ENCODE data around the gene FAM3A.
"Not testable (repeated sequence)": the region's sequence is repeated elsewhere in the genome, so short reads cannot be mapped to it uniquely, and the experiment has no call there.

Gene FAM3A

DNA sequence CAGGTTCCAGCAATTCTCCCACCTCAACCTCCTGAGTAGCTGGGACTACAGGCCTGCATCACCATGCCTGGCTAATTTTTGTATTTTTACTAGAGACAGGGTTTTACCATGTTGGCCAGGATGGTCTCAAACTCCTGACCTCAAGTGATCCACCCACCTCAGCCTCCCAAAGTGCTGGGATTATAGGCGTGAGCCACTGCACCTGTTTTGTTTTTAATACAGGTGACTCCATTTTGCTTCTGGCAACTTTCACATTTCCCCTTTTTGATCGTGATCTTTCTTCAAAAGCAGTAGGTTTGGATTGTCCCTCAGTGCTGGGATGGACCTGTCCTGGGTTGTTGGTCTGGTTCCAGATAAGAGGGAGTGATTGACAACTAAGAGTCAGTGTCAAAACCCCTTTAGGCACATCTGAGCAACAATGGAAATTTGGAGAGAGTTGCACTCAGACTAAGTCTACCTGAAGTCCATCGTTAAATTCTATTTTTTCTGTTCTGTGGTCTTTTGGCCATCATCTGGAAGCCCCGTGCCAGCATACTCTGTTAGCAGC is 19.4 kb downstream of the FAM3A start:
- not testable (repeated sequence) for DNase-seq

DNA sequence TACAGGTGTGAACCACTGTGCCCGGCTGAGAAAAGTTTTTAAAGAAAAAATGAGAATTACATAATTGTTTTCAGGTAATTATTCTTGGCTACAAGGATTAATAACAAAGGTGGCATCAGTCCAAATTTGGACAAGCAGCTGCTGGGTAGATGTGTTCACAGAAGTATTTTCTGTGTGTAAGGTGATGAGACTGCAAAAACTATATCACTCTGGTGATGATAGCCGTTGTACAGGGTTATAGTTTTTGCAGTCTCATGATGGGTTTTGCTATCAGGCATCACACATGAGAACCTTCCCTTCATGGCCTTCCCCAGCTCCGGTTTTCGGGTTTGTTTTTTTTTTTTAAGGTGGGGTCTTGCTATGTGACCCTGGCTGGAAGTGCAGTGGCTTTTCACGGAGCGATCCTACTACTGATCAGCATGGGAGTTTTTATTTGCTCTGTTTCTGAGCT is 20.5 kb downstream of the FAM3A start:
- no peak for DNase-seq

DNA sequence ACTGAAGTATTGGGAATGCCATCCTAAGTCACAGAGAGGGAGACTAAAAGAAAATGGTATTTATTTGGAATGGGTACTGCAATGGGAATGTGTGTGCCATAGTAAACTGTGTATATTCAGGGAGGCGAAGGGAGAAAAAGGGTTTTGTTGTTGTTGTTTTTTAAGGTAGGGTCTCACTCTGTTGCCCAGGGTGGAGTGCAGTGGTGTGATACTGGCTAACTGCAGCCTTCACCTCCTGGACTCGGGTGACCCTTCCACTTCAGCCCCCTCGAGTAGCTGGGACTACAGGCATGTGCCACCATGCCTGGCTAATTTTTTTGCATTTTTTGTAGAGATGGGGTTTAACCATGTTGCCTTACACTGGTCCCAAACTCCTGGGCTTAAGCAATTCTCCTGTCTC is 21.3 kb downstream of the FAM3A start:
- no peak for DNase-seq

DNA sequence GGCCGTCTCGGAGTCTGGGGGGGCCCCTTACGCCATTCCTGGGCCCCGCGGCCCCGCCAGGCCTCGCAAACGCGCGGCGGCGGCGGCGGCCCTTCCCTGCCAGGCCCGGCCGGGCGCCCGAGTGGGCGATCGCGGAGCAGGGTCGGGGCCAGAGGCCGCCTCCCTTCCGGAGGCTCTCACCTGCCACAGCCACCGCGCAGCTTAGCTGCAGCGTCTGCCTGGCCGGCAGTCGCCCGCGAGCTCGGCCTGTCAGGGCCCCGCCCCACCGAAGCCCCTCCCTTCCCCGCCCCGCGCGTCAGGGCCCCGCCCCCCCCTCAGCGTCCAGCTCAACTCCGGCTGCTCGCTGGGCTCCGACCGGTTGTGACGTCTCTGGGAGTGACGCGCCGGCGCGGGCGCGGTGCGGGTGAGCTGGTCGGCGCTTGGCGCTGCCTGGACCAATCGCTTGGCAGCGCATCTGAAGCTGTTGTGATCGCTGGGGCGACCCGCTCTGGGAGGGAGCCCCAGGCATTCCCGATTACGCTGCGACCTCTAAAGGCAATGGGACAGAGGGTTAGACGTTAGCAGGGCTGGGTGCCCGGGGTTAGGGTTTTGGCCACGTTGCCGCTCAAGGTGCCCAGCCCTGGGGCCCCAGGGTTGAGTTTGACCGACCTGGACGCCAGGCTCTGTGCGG is 25.5 kb downstream of the FAM3A start, which contains the start of gene SLC10A3:
SLC10A3 (minus strand) TSS at position 216 of the 670 bp plus-strand sequence. CDS start 1,689 bp downstream, outside the sequence.
- peak; percentile 88 to 92 for DNase-seq

DNA sequence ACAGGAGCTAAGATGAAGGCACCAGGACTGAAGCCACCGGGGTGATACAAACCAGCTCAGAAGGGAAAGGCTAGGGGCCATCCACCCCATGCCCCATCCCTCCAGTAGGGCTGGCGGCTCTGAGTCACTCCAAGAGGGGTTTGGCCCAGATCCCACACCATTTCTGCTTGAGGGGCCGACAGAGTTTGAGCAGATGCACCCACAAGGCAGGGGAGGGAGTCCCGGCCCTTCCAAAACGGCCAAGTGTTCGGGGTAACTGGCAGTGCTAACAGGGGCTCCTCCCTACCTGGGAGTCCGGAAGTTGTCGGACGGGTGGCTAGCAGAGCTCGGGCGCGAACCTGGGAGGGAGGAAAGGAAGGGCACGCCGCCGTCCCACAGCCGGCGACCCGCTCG is 26.0 kb downstream of the FAM3A start:
- DNase-seq, result no peak

DNA sequence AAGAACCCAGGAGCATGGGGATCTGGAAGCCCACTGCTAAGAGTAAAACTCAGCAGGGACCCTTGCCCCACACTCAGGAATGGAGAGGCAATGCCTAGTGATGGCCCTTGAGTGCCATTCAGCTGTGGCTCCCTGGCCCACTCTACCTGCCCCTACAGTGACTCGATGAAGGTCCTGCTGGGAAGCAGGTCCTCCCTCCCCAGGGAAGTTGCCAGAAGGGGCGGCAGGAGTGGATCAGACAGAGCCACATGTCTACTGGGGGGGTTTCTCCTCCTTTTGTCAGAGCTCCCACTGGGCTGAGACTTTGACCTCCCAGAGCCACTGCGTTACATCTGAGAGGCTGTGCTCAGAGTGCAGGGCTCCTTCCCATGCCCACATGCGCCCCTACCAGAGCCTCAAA is 26.9 kb downstream of the FAM3A start:
- DNase-seq, result no peak

DNA sequence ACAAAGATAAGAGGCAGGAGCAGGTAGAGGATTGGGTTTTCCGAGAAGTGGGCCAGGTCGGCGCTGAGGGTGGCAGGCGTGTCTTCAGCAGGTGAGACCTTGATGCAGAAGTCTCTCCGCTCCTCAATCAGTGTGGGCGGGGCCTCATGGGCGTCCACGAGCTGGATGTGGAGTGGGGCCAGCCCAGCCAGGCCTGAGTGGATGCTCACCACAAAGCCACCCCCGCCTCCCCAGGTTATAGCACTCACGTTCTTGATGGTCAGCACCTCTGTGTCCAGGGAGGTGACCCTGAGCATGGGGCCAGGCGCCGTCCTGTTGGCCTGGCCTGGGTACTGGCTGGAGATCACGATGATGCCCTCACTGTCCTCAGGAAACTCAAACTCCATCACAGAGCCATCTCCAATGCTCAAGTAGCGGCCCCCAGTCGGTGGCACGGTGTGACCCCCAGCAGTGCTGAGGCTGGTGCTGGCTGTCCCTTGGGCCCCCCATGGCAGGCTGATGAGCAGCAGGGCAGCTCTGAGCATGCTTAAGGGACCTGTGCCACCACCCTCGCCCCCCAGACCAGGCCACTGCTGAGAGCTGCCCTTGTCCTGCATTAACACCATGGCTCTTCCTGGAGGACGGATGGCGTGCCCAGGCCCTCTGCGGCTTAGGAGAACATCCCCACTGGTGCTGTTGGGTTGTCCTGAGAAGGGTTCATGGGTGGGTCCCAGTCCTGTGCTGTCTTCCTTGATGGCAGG is 27.5 kb downstream of the FAM3A start:
- DNase-seq, result no peak

DNA sequence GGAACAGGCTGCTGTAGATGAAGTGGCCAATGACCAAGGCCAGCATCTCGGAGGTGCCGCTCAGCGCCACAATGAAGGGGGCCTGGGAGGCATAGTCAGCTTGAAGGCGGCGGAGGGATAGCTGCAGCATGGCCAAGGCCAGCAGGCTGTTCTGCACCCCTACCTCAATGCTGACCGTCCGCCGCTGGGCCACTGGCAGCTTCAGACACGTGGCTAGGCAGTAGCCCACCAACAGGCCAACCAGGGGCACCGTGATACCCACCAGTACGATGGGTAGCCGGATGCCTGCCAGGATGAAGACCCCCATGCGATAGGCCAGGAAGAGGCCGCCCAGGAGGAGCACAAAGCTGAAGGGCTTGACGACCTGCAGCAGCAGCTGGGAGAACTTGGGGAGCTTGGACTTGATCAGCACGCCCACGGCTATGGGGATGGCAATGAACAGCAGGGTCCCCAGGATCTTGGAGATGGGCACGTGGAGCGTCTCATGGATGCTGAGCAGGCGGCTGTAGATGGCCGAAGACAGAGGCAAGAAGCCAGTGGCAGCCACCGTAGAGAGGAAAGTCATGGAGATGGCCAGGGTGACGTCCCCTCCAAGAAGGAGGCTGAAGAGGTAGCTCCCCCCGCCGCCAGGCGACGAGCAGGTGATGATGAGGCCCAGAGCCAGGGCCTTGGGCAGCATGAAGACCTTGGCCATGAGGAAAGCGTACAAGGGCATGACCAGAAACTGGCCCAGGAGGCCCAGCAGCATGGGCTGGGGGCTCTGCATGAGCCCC is 28.3 kb downstream of the FAM3A start:
- DNase-seq, result no peak

DNA sequence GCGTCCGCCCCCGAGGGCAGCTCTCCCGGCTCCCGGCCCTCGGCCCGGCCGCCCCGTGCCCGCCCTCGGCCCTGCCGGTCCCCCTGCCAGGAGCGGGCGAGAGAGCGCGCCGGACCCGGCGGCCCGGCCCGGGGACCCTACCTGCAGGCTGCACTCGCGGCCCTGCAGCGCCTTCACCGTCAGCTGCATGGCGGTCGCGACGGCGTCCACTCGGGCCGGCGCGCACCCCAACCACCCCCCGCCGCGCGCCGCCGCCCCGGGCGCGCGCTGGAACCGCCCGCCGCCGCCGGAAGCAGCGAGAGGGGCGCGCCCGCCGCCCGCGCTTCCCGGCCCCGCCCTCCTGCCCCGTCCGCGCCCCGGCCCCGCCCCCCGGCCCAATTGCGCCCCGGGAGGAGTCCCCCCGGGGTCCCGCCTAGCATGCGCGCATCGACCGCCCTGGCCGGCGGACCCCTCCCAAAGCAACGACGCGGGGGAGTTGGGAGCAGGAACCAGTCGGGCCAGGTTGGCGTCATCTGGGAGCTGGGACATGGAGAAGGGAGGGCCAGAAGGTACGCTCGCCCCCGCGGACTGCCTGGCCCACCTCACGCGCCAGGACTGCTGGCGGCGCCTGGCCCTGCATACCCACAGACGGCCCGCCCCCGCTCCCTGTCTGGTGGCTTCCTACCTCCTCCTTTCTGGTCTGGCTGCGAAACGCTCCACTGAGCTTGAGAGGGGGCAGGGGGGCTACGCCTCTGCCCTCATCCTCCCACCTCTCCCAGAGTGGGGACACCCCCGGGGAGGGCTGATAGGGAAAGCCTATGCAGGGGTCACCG is 29.4 kb downstream of the FAM3A start, which contains the start of gene UBL4A:
UBL4A (minus strand) TSS at position 220 of the 812 bp plus-strand sequence; CDS start at position 189, 31 bp downstream.
- DNase-seq, result peak; percentile 18 to 50

DNA sequence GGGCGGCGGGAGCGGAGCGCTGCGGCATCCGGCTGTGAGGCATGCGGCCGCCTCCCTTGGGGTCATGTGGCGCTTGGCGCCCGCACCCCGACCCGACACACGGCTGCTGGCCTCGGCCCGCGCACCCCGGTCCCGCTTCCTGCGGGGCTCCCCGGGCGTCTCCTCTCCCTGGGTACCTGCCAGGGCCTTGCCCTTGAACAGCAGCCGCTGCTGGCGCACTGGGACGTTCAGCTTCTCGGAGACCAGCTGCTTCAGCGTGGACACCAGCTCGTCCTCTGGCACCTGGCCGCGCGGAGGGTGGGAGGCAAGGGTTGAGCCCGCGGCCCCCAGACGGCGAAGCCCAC is 30.0 kb downstream of the FAM3A start:
- DNase-seq, result no peak

DNA sequence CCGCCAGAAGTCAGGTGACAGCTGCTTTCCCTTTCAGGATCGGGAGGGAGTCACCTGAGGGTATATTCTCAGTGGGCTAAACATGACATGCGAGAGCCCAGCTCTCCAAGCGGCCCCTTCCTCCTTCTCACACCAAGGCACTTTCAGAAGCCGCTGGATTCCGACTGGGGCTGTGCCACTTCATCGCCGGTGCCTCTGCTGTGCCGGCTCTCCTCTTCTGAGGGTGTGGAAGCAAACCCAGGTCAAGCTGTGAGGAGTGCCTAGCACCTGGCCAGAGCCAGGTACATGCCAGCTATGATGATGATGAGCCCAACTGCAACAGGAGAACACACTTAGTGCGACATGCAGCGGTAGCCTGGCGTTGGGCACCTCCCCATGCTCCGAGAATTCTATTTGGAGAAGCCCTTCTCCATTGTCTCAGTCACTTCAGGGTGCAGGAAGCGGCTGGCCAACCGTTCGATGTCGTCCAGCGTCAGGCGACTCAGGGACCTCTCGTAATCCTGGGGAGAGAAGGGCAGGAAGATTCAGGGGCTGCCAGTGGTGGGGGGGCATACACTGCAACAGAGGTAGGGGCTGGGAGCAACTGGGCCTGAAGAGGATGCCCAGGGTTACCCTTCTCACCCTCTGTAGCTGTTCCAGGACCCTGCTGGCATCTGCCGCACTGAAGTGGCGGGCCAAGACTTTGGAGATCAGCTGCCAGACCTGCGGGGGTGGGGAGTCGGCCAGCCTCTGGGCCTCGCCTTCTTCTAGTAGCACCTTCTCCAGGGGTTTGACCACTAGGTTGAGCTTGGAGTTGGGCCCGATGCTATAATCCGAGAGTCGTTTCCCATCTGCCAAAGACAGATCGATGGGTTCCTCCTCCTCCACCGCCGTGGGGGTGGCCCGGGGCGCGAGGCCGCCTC is 30.6 kb downstream of the FAM3A start:
- DNase-seq, result no peak

DNA sequence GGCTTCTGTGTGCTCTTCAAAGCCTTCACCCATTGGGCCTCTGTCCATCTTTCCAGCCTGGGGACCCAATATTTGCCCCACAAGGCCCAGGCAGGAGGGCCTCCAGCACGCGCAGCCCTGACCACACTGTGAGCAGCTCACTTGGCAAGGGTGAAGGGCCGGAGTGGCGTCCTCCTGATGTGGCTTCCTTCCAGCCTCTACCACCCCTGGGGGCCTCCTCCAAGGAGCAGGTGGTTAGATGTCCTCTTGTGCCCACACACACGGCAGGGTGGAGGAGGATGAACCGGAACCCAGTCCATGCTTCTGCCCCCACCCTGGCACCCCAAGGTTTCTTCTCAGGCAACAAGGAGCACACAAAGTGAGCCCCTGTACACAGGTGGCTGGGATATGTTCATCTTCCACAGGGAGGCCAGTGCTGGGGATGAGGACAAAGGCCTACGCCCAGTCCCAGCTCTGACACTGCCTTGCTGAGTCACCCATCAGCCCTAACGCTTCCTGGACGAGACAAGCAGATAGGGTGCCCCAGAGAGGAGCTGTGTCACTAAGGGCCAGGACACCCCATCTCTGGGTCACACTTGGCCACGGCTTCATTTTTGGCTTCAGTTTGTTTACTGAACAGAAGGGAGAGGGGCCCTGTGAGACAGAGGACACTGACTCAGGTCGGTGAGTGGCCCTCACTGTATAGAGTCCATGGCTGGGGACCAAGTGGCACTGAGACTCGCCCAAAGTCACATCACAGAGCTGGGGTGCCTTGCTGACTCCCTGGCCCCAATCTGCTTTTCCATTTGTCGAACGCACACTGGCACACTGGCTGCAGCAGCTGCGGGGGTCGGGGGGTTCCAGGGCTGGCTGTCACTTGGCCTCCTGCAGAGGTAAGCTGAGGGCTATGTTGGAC is 31.5 kb downstream of the FAM3A start:
- DNase-seq, result no peak

DNA sequence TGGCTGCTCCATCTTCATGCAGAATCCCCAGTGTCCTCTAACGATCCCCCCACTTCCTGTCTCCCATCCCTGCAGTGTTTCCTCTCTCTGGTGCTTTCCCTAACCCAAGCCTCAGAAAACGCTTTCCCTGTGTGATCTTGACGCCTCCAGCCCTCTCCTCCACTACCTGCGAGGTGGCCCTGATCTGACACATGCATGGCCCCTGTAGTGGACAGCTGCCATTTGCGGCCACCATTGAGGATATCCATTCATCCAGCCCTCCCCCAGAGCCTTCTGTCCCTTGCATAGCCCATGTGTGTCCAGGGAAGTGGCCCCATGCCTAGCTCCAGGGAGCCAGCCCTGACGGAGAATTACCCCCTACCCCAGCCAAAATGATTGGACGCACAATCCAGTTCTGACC is 32.7 kb downstream of the FAM3A start:
- DNase-seq, result no peak

DNA sequence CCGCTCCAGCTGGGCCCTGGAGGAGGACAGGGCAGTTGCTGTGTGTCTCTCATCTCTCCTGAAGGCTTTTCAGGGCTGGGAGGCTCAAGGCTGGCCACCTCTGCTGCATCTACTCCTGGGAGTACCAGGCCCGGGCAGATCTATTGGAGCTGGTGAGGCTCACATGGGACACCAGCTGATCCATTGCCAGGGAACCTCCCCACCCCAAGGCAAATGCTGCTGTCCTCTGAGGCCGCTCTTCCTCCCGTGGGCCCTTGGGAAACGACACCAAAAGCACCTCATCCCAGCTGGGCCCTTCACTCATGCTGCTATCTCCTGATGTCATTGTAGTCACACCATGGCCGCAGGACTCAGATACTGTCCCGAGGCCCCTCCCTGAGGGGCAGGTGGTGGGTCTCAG is 33.2 kb downstream of the FAM3A start:
- DNase-seq, result no peak

DNA sequence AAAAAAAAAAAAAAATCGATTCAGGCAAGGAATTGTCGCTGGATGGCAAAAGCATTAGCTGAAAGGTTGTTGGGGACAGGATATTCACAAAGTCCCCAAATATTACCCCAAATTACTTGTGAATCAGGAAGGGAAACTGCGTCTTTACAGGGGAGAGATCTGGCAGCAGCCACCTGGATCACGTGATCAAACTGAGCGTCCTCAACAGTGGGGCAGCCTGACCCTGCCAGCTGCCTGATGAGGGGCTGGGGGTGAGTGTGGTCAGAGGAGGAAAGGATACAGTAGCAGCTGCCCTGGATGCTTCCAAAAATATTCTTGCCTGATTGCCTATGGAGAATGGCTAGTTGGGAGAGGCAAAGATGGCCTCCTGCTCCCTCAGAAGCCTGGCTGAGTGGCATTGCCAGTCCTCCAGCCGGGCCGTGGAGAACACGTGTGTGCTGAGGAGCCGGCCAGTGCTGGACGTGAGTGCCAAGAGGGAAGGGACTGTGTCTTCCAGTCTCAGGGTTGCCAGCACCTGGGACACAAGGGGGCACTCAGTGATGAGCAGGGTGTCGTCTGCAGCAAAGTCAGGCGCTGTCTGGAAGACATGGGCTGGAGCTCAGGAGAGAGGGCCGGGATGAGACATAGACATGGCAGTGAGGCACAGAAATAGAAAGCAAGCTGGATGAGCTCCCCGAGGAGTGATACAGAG is 34.0 kb downstream of the FAM3A start:
- no peak for DNase-seq

DNA sequence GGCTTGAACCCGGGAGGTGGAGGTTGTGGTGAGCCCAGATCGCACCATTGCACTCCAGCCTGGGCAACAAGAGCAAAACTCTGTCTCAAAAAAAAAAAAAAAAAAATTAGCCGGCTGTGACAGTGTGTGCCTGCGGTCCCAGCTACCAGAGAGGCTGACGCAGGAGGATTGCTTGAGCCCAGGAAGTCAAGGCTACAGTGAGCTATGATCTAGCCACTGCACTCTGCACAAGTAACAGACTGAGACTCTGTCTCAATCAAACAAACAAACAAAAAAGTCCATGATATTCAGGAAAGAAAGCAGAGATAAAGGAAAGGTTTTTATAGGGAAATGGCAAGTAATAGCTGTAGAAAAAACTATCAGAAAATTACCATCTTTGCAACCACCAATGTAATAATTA is 34.8 kb downstream of the FAM3A start:
- no peak for DNase-seq

DNA sequence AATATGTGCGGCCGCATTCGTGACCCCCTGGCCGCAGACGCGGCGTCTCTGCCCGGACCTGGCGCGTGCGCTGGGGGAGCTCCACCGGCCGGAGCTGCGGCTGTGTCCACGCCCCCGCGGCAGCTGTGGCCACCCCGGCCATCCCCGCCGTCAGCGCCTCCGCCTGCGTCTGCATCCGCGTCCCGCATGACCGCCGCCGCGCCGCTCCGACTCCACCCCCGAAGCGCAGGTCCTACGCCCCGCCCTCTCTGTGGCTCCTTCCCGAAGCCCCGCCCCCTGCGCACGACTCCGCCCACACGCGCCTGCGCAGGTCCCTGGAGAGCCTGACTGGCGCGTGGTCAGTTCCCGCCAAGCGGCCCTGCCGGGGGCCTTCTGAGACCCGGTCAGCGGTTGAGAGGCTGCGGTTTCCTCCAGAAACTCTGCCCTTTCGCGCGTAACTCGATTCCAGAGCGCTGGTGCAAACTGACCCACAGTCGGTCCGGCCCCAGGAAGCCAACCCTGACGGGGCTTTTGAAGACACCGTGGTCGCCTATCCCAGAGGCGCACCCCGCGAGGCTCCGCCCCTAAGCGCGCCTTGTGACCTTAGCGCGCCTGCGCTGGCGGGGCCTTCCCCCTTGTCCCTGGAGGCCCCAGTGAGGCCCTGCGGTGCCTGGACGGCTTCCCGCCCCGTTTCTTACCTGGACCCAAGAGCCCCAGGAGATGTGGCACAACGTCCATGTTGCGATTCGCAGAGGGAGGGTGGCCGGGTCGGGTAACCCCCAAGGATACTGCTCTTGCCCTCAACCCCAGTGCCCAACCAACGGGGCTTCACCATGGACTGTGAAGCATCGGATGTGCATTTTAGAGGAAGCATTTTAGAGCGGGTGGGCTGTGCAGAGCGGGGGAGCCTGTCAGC is 37.1 kb downstream of the FAM3A start, which contains the start of gene LAGE3:
LAGE3 (minus strand) TSS at position 554 of the 895 bp plus-strand sequence; CDS start at position 188, 366 bp downstream.
- peak; percentile 84 to 91 for DNase-seq

DNA sequence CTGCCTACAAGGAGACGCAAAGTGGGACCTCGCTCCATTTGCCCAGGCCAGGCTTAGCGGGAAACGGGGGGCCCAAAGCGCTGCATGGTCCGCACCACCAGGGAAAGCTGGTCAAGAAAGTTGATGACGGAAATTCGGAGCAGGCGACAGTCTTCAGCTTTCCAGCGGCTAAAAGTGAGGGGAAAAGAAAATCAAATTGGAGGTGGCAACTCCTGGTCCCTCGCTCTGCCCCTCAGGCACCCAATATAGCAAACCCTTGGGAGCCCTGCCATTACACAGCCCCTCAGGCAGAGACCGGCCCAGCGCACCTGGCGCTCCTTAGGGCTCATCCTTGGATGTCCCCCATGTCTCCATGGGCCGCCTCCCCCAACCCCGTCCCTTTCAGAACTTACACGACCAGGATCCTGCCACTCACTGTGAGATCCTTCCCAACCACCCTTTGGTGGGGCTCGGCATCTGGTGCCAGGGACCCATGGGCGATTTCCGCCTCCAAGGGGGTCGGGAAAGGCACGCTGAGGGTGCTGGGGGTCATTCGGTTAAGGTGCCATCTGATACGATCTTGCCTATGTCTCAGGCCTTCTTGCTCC is 38.0 kb downstream of the FAM3A start:
- DNase-seq, result no peak
